Panc1 (cell line): ENCODE data around the gene GNAZ.

Experiments
- CTCF ChIP-seq: fragments of 450-650 bp; IDR thresholded peaks from 2 replicates; pipeline ENCODE4 v1.5.1; 2017; ENCODE audit warnings: mild to moderate bottlenecking
- POLR2AphosphoS5 ChIP-seq: IDR thresholded peaks from 2 replicates; pipeline ENCODE4 v1.6.1; 2012; ENCODE audit warnings: mild to moderate bottlenecking, low read depth, low read length, moderate library complexity
- SIN3A ChIP-seq: IDR thresholded peaks from 2 replicates; pipeline ENCODE4 v1.6.1; 2012; ENCODE audit warnings: low read depth, mild to moderate bottlenecking, low read length, moderate library complexity, borderline replicate concordance; ENCODE audit not compliant: insufficient read depth

- TF ChIP-seq CTCF (no peak), POLR2AphosphoS5 (no peak), SIN3A (no peak)
Observed at GRCh38 chr22:23065495-23066122, 4.7 kb upstream of the GNAZ start.
